ENCODE data around the gene CFAP68.
"Not testable (repeated sequence)": the region's sequence is repeated elsewhere in the genome, so short reads cannot be mapped to it uniquely, and the experiment has no call there.

Gene CFAP68

DNA sequence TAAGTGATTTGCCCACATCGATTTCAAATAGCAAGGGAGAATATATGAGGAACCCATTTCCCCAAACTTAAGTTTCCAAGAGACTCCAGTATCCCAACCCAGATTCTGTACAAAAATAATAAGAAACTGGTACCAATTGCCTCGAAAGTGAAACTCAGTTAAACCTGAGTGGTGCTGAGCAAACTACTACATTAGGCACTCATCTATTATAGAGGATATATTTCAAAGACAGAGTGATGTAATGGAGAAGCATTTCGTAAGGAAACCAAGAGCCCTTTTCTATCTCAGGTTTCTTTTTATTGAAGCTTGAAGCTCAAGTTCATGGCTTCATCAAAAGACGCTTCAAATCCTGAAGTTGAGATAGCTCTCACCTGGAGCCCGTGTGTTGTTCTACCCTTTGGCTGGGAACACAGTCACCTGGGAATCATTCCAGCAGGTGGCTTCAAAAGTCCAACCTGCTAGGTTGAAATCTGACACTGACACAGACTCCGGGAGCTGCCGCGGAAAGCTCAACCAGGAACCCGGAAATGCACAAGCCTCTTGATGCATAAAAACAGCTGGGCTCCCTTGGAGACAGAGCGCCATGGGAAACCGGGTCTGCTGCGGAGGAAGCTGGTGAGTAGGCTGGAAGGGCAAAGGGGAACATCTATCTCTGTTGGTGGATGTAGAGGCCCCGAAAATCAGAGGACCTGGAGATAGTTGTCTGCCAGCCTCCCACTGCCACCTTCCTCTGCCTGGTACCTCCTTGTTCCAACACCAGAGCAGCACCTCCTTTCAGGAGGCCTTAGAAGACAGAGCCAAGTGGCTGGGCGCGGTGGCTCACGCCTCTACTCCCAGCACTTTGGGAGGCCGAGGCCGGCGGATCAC, 39.3 kb downstream of the CFAP68 start, which contains the start of gene C11orf52:
TSS of gene C11orf52 (plus strand) at position 524 of the 867 bp plus-strand sequence. CDS start at position 584, 60 bp downstream.
- DNase-seq, result no peak

DNA sequence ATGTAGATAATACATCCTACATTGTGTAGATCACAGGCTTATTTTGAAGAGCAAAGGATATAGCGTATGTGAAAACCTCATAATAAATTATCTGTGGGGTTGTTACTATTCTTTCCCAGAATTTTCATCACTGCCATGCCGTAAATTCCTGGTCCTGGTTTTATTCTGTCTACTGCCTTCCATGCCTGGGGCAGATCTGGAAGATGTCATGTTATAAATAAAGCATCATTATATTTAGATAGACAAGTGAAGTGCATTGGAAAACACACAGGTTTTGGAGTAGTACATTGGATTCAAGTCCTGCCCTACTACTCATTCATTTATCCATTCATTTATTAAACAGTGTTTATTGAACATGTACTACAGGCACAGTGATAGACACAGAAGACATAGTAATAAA, 41.6 kb downstream of the CFAP68 start:
- DNase-seq, result no peak

DNA sequence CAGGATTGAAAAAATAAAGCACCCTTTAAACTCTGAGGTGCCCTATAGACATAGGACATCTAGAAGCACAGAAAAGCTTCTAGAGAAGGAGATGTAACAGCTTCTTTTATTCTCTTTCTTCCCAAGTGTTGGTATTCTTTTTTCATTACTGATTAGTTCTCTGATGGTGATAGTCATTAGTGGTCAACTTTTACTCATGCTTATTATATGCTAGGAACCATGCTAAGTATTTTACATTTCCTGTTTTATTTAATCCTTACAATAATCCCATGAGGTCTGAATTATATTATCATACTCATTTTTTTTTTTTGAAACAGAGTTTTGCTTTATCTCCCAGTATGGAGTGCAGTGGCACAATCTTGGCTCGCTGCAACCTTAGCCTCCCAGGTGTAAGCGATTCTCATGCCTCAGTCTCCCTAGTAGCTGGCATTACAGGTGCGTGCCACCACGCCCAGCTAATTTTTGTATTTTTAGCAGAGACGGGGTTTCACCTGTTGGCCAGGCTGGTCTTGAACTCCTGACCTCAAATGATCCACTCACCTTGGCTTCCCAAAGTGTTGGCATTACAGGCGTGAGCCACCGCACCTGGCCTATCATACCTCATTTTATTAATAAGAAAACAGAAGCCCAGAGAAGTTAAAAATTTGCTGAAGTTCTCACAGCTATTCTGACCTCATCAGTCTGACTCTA, 42.3 kb downstream of the CFAP68 start:
- DNase-seq, result no peak

DNA sequence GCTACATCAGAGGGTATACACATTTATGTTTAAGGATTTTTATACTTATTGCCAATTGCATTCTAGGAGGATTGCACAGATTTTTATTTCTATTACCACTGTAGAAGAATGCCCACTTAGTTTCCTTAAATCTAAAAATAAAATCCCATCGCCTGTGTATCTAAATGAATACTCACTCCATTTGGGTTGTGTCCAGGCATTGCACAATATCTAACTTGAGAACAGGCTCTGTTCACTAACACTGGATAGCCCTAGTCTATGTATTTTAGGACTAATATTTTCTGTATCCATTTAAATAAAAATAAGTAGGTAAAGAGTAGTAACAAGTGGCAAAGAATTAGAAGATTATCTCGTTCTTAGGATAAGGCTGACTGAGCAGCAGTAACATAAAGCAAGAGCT, 43.5 kb downstream of the CFAP68 start:
- no peak for DNase-seq

DNA sequence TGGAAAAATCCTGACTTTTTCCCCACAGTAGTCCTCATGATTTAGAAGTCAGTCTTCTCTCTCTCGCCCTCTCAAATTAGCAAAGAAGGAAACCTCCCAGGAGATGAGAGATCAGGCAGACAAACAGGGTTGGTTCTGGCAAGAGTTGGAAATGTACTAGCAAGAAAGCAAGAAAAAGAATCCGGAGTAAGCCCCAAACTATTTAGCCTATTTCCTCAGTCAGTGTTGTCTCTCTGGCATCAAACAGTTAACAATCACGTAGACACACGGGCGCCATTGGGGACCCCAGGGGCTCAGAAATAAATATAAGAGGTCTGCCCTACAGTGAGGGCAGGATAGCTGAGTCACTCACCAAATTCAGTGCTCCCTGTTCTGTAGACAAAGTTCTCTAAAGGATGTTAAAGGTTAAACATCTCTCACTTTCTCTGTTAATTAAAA, 44.0 kb downstream of the CFAP68 start:
- no peak for DNase-seq

DNA sequence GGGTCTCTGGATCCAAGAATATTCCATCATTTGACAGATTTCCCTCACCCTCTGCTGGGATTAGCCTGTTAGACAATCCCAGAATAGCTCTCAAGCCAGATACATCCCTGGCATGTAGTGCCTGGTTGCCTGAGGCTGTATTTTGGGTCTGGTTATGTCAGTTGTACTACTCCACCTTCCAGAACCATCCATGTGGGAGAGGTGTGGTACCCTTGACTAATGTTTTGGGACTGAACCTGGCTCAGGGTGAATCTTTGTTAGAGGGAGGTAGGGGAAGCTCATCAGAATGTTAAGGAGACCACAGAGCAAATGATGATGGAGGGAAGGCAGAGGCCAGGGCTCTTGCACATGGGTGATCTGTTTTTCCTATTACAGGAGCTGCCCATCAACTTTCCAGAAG, 44.6 kb downstream of the CFAP68 start:
- no peak for DNase-seq

DNA sequence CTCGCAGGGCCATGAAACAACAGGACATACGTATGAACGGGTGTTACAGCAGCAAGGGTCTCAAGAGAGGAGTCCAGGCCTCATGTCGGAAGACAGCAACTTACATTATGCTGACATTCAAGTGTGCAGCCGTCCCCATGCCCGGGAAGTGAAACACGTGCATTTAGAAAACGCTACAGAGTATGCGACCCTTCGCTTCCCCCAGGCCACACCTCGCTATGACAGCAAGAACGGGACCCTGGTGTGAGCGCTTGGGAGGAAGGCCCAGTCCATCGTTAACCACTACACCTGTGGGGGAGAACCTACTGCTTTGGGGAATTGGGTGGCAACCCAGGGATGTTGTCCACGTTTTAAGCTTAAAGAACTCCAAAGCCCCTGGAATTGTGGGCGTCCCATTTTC, 46.6 kb downstream of the CFAP68 start:
- no peak for DNase-seq

DNA sequence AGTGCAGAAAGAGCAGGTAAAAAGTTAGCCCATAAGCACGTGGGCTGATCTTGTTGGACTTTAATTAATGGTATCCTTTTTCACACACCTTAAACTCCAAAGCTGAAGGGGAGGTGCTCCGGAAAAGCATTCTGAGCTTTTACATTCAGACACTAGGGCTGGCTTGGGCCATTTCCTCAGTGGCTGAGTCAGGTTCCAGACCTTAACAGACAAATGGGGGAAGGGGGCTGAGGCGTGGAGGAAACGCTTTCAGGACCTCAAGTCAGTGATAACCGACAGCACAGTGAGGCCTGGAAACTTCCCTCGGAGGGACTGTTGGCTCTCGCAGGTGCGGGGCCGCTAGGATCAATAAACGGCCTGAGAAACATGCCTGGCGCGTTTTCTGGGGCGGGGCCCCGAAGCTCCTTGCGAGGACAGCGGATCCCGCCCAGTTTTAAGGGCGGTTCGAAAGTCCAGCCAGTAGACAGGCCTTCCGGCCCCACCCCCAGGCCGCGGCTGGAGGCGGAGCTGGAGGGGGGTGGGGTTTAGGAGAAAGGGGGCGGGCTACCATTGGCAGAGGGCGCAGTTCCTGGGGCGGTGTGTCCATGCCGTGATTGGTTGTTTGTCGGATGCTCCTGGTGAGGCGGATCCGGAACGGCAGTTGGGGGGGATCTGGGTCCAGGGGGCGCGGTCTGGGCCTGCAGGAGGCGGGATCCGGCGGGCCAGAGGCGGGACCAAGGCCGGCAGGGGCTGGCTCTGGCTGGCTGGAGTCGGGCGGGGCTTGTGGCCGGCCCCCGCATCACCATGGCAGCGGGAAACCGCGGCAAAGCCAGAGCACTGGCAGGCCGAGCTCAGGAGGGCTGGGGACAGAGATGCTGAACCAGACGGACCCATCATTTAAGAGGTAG, 47.4 kb downstream of the CFAP68 start:
- peak; percentile 95 for DNase-seq

DNA sequence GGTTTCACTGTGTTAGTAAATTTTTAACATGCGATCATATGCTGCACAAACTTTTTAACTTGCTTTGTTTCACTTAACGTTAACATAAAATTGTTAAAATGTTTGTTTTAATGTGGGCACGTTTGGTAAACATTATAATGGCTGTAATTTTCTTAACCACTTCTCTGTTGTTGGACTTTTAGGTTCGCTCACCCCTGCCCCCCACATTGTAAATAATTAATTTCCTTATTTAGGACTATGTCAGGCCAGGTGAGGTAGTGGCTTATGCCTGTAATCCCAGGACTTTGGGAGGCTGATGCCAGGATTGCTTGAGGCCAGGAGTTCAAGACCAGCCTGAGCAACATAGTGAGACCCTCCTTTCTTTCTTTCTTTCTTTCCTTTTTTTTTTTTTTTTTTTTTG, 51.1 kb downstream of the CFAP68 start:
- no peak for DNase-seq

DNA sequence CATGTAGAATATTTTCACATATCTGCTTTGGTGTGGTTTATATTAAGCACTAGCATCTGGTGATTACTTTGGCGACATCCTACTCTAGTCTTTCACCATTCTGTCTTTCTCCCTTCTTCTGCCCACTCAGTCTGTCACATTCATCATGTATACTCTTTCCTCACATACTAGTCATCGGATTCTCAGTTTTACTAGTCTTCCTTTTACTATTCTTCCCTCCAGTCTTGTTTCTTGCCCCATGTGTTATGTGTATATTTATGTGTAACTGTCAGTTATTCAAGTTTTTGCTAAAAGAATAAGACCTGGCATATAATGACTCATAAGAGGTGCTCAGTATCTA, 53.2 kb downstream of the CFAP68 start:
- DNase-seq, result no peak

DNA sequence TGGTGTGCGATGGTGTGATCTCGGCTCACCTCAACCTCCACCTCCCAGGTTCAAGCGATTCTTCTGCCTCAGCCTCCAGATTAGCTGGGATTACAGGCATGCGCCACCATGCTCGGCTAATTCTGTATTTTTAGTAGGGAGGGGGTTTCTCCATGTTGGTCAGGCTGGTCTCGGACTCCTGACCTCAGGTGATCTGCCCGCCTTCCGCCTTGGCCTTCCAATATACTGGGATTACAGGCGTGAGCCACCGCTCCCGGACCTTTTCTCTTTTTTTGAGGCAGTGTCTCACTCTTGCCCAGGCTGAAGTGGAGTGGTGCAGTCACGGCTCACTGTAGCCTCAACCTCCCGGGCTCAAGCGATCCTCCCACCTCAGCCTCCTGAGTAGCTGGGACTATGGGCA, 53.8 kb downstream of the CFAP68 start:
- DNase-seq, result not testable (repeated sequence)

DNA sequence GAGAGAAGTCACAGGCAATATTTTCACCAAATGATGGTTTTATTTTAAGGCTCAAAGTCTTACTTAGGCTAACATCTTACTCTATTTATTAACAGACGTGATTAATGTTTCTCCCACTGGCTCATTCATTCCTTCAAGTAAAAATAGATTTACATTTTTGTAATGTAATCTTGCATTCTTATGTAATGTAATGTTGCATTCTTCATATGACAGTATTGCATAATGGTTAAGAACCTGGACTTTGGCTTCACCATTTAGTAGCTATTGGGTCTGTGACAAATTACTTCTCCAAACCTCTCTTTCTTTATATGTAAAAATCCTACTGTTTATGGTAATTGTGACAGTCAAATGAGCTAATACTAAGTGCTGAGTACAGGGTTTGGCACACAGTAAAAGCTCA, 54.5 kb downstream of the CFAP68 start:
- DNase-seq, result no peak

DNA sequence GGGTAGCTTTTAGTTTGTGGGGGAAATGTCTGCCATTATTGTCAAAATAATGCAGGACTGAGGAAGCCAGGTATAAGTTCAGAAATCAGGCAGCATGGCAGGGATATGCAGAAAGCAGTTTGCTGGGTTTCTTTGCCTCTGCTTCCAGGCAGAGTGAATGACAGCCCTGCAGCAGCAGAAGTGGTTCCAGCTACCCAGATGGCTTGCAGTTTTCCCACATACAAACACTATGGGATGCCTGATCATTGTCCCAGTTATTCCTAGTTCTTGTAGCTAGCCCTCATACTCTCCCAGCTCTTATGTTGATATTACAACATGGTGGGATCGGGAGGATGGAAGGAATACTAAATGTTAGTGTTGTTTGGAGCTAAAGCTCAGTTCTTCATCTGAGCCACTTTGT, 55.0 kb downstream of the CFAP68 start:
- DNase-seq, result no peak
